ENCODE measurements around the gene CA6. TPM values are rescaled to one million over a fixed set of nuclear protein-coding genes. Genes with fewer than 3 reads are reported as not detected.
A peak's percentile ranks its signal among the peaks of the same experiment; 100 is the strongest.
"Not testable (repeated sequence)": the region's sequence is repeated elsewhere in the genome, so short reads cannot be mapped to it uniquely, and the experiment has no call there.

Gene CA6
- total and polyA plus RNA-seq, 4 experiments from 2014 or later = 0.35 to 2.5 TPM; not detected in 2

DNA sequence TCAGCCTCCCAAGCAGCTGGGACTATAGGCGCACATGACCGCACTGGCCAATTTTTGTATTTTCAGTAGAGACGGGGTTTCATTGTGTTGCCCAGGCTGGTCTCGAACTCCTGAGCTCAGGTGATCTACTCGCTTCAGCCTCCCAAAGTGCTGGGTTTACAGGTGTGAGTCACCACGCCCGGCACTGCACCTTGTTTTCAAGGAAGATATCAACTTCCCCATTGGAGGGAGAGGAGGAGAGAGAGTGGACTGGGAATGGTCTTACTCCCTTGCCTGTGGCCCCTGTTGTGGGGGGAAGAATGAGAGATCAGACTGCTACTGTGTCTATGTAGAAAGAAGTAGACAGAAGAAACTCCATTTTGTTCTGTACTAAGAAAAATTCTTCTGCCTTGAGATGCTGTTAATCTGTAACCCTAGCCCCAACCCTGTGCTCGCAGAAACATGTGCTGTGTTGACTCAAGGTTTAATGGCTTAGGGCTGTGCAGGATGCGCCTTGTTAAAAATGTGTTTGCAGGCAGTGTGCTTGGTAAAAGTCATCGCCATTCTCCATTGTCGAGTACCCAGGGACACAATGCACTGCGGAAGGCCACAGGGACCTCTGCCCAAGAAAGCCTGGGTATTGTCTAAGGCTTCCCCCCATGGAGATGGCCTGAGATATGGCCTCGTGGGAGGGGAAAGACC lies 56.0 kb downstream of the CA6 start:
- H3K4me3 Mint-ChIP-seq; H3K27ac ChIP-seq (ENCODE audit: low read depth, low read length); intact Hi-C loops (cut with micrococcal nuclease); H3K27ac Mint-ChIP-seq; POLR2A ChIA-PET (ENCODE audit: partially characterized antibody); H3K4me3 ChIP-seq (ENCODE audit: low read length in 2 of 2); H3K36me3 Mint-ChIP-seq; H3K27me3 ChIP-seq (ENCODE audit: insufficient read depth, low read length); DNase-seq; H3K4me1 Mint-ChIP-seq; H3K27me3 Mint-ChIP-seq; H3K9me3 Mint-ChIP-seq; H3K9me3 ChIP-seq (ENCODE audit: control insufficient read depth in 1 of 2, low read length in 2 of 2); CTCF ChIA-PET (ENCODE audit: partially characterized antibody); H3K36me3 ChIP-seq (ENCODE audit: insufficient read depth, low read length); H3K4me1 ChIP-seq (ENCODE audit: insufficient read depth, low read length): not testable (repeated sequence)

DNA sequence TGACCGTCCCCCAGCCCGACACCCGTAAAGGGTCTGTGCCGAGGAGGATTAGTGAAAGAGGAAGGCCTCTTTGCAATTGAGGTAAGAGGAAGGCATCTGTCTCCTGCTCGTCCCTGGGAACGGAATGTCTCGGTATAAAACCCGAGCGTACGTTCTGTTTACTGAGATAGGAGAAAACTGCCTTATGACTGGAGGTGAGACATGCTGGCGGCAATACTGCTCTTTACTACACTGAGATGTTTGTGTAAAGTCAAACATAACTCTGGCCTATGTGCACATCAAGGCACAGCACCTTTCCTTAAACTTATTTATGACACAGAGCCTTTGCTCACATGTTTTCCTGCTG lies 56.5 kb downstream of the CA6 start:
- H3K9me3 Mint-ChIP-seq; H3K4me1 ChIP-seq (ENCODE audit: insufficient read depth, low read length); intact Hi-C loops (cut with micrococcal nuclease); DNase-seq; H3K4me3 Mint-ChIP-seq; H3K4me1 Mint-ChIP-seq; H3K27me3 ChIP-seq (ENCODE audit: insufficient read depth, low read length); H3K27me3 Mint-ChIP-seq; H3K27ac ChIP-seq (ENCODE audit: low read depth, low read length); H3K36me3 ChIP-seq (ENCODE audit: insufficient read depth, low read length); H3K36me3 Mint-ChIP-seq; H3K27ac Mint-ChIP-seq; H3K4me3 ChIP-seq (ENCODE audit: low read length in 2 of 2); POLR2A ChIA-PET (ENCODE audit: partially characterized antibody); H3K9me3 ChIP-seq (ENCODE audit: control insufficient read depth in 1 of 2, low read length in 2 of 2): not testable (repeated sequence)
- CTCF ChIA-PET (ENCODE audit: partially characterized antibody) = interaction anchor here (3.9 to 6.7 kb wide), 2 partner anchors 14 to 84 kb away, joined by 70 to 78 read pairs; no protein-coding TSS in a partner anchor

DNA sequence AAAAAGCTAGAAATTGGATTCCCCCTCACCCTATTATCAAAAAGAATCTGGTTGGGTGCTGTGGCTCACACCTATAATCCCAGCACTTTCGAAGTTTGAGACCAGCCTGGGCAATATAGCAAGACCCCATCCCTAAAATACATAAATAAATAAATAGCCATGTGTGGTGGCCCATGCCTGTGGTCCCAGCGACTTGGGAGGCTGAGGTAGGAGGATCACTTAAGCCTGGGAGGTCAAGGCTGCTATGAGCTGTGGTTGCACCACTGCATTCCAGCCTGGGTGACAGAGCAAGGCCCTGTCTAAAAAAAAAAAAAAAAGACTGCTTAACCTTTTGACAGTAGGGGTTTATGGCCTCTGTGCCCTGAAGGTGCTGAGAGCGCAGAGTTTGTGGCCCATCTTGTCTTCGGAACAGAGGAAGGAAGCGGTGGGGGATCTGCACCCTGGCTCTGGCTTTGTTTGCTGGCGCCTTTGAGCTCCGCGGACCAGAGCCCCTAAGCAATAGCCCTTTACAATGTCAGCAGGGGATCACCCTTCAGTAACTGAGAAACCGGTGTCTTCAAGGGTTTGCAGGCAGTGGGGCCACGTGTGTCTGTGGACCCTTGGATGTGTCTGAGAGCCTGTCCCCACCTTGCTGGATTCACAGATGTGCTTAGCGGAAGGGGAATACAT lies 58.5 kb downstream of the CA6 start:
- Mint-ChIP-seq H3K9me3 (peaks cover 0 to 2% (median 0%) of the 10 kb centered on the region in 8 donors), H3K4me3 (no peak overlapping the region), H3K36me3 (no peaks in the 10 kb centered on the region), H3K27me3 (no peaks in the 10 kb centered on the region), H3K27ac (no peak overlapping the region), H3K4me1 (peaks cover 0 to 6% (median 3%) of the 10 kb centered on the region in 4 donors)
- Histone ChIP-seq H3K27me3 (ENCODE audit: insufficient read depth, low read length) (no peaks in the 10 kb centered on the region), H3K4me3 (ENCODE audit: low read length in 2 of 2) (no peak overlapping the region), H3K27ac (ENCODE audit: low read depth, low read length) (no peak overlapping the region), H3K9me3 (ENCODE audit: control insufficient read depth in 1 of 2, low read length in 2 of 2) (no peaks in the 10 kb centered on the region), H3K4me1 (ENCODE audit: insufficient read depth, low read length) (peaks cover 8% of the 10 kb centered on the region), H3K36me3 (ENCODE audit: insufficient read depth, low read length) (no peaks in the 10 kb centered on the region)
- POLR2A ChIA-PET (ENCODE audit: partially characterized antibody) = no interaction called here
- DNase-seq = no peak
- CTCF ChIA-PET (ENCODE audit: partially characterized antibody) = interaction anchor here (0.7 to 6.7 kb wide), 21 partner anchors 9 to 446 kb away, joined by 3 to 78 read pairs (median 6); no protein-coding TSS in a partner anchor
- intact Hi-C loops (cut with micrococcal nuclease) = no loop called here

DNA sequence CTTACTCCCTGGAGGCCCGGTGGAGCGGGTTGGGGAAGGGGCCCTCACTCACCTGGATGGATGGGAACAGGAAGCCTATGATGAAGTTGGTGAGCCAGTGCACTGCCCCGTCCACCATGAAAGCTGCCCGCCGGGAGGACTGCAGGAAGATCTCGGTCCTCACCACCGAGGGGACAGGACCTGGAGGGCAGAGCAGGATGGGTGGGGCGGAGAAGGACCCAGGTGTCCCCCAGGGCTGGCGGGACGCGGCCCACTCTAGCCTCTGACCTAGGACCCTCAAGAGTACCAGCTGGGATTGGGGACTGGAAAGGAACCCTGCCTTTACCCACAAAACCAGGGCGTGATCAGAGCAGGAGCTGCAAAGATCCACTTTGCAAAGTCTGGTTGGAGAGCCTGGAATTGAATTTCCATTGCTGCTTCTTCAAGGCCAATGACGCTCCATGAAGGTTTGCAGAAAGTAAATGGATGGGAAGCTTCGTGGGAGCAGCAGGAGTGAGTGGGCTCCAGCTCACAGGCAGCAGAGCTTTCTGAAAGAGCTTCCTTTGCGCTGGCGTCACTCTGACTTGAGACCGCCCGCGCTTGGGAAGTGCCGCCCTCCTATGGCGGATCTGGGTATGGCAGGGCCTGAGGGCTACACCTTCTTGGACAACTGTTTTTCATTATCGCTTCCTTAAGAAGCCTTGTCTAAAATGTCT lies 59.2 kb downstream of the CA6 start:
- Mint-ChIP-seq H3K36me3 (no peaks in the 10 kb centered on the region), H3K4me3 (peak overlapping the region in 3 of 8 donors; percentile 21 to 54 (median 31)), H3K9me3 (peaks cover 0 to 2% (median 0%) of the 10 kb centered on the region in 8 donors), H3K27me3 (no peaks in the 10 kb centered on the region), H3K4me1 (peaks cover 0 to 6% (median 3%) of the 10 kb centered on the region in 4 donors), H3K27ac (peak overlapping the region in 1 of 7 donors; percentile 23)
- Histone ChIP-seq H3K27ac (ENCODE audit: low read depth, low read length) (no peak overlapping the region), H3K4me3 (ENCODE audit: low read length in 2 of 2) (no peak overlapping the region), H3K27me3 (ENCODE audit: insufficient read depth, low read length) (no peaks in the 10 kb centered on the region), H3K4me1 (ENCODE audit: insufficient read depth, low read length) (peaks cover 8% of the 10 kb centered on the region), H3K9me3 (ENCODE audit: control insufficient read depth in 1 of 2, low read length in 2 of 2) (no peaks in the 10 kb centered on the region), H3K36me3 (ENCODE audit: insufficient read depth, low read length) (no peaks in the 10 kb centered on the region)
- intact Hi-C loops (cut with micrococcal nuclease) = loop anchor here (1.0 kb wide), 2 partner anchors 87 to 146 kb away; no protein-coding TSS in a partner anchor
- CTCF ChIA-PET (ENCODE audit: partially characterized antibody) = interaction anchor here (0.6 to 6.7 kb wide), 37 partner anchors 9 to 513 kb away, joined by 3 to 78 read pairs (median 4); no protein-coding TSS in a partner anchor
- peak; percentile 60 to 74 (median 68) for DNase-seq
- POLR2A ChIA-PET (ENCODE audit: partially characterized antibody) = no interaction called here

DNA sequence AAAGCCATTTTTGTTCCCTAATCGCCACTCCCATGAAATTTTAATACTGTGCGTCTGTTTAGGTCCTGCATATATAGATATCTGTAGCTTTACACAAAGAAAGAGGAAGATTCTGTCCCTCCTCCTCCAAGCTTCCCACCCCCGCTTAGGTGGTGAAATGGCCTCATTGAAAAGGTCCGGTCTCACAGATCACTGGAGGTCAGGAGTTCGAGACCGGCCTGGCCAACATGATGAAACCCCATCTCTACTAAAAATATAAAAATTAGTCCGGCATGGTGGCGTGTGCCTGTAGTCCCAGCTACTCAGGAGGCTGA lies 59.7 kb downstream of the CA6 start:
- POLR2A ChIA-PET (ENCODE audit: partially characterized antibody) = no interaction called here
- no peak overlapping the region for H3K27ac ChIP-seq (ENCODE audit: low read depth, low read length)
- intact Hi-C loops (cut with micrococcal nuclease) = loop anchor here (1.0 kb wide), 2 partner anchors 87 to 146 kb away; no protein-coding TSS in a partner anchor
- H3K4me1 ChIP-seq (ENCODE audit: insufficient read depth, low read length) = peaks cover 8% of the 10 kb centered on the region
- Mint-ChIP-seq H3K9me3 (peaks cover 0 to 2% (median 0%) of the 10 kb centered on the region in 8 donors), H3K27ac (peak overlapping the region in 1 of 7 donors; percentile 23), H3K27me3 (no peaks in the 10 kb centered on the region), H3K4me3 (no peak overlapping the region), H3K36me3 (no peaks in the 10 kb centered on the region), H3K4me1 (peaks cover 0 to 6% (median 3%) of the 10 kb centered on the region in 4 donors)
- no peaks in the 10 kb centered on the region for H3K27me3 ChIP-seq (ENCODE audit: insufficient read depth, low read length)
- H3K9me3 ChIP-seq (ENCODE audit: control insufficient read depth in 1 of 2, low read length in 2 of 2) = no peaks in the 10 kb centered on the region
- CTCF ChIA-PET (ENCODE audit: partially characterized antibody) = interaction anchor here (0.7 to 6.7 kb wide), 32 partner anchors 10 to 513 kb away, joined by 3 to 78 read pairs (median 4); no protein-coding TSS in a partner anchor
- no peak overlapping the region for H3K4me3 ChIP-seq (ENCODE audit: low read length in 2 of 2)
- no peaks in the 10 kb centered on the region for H3K36me3 ChIP-seq (ENCODE audit: insufficient read depth, low read length)
- no peak for DNase-seq

DNA sequence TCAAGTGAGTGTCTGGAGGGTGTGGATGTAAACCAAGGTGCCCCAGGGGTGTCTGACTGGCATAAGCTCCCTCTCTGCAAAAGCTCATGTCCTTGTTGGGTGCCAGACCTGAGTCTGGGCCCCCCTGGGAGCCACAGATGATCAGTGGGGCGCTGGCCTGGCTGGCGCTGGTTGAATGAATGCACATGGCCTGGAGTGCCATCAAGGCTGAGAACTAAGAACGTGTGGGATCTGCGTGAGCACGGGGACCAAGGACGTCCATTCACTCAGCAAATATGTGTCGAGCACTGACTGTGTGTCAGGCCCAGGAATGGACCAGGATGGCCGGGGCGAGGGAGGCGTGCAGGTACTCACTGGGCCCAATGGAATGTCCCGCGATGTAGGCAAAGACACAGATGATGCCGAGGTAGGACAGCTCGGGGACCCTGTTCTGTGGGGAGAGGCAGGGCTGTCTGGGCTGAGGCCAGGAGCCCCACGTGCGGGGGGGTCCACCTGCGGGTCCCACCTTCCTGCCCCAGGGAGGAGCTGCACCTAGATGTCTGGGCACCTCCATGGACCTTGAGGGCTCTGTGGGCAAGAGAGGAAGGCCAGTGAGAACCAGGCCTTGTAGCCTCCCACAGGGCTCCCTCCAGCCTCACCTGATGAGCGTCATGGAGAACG lies 61.4 kb downstream of the CA6 start:
- Mint-ChIP-seq H3K27me3 (no peaks in the 10 kb centered on the region), H3K27ac (no peak overlapping the region)
- intact Hi-C loops (cut with micrococcal nuclease) = no loop called here

More for the DNA sequence above, 61.4 kb downstream of the CA6 start:
- no peaks in the 10 kb centered on the region for H3K36me3 ChIP-seq (ENCODE audit: insufficient read depth, low read length)
- Mint-ChIP-seq H3K36me3 (no peaks in the 10 kb centered on the region), H3K4me1 (peaks cover 0 to 6% (median 3%) of the 10 kb centered on the region in 4 donors), H3K9me3 (peaks cover 0 to 2% (median 0%) of the 10 kb centered on the region in 8 donors), H3K4me3 (no peak overlapping the region)
- no peak for DNase-seq
- ChIA-PET POLR2A (ENCODE audit: partially characterized antibody) (no interaction called here), CTCF (ENCODE audit: partially characterized antibody) (interaction anchor here (1.7 to 6.7 kb wide), 2 partner anchors 89 to 92 kb away, joined by 9 to 78 read pairs; no protein-coding TSS in a partner anchor)
- no peak overlapping the region for H3K27ac ChIP-seq (ENCODE audit: low read depth, low read length)
- peaks cover 8% of the 10 kb centered on the region for H3K4me1 ChIP-seq (ENCODE audit: insufficient read depth, low read length)
- no peaks in the 10 kb centered on the region for H3K9me3 ChIP-seq (ENCODE audit: control insufficient read depth in 1 of 2, low read length in 2 of 2)
- H3K4me3 ChIP-seq (ENCODE audit: low read length in 2 of 2) = no peak overlapping the region
- H3K27me3 ChIP-seq (ENCODE audit: insufficient read depth, low read length) = no peaks in the 10 kb centered on the region

Measured in CD4-positive, alpha-beta memory T cell (primary cell).